Hematopoietic multipotent progenitor cell (in vitro differentiated cells): ENCODE data around the gene IL1R1. TPM values are rescaled to one million over a fixed set of nuclear protein-coding genes. Genes with fewer than 3 reads are reported as not detected.
"Not testable (repeated sequence)": the region's sequence is repeated elsewhere in the genome, so short reads cannot be mapped to it uniquely, and the experiment has no call there.

Source experiments
- DNase-seq, 3 donors: peaks; one replicate each; pipeline ENCODE4 v3.0.0-alpha.2; 2011 to 2015; ENCODE audit warnings: low read depth in 2 of 3, low spot score in 2 of 3
- total RNA-seq: library from RNA; depleted of rRNA; stranded (reverse); fragments of >200 nt; gene quantifications from one replicate; pipeline ENCODE4 v1.2.3, GENCODE V29; 2012

The IL1R1 gene
- total RNA-seq, result 0.27 TPM

DNA sequence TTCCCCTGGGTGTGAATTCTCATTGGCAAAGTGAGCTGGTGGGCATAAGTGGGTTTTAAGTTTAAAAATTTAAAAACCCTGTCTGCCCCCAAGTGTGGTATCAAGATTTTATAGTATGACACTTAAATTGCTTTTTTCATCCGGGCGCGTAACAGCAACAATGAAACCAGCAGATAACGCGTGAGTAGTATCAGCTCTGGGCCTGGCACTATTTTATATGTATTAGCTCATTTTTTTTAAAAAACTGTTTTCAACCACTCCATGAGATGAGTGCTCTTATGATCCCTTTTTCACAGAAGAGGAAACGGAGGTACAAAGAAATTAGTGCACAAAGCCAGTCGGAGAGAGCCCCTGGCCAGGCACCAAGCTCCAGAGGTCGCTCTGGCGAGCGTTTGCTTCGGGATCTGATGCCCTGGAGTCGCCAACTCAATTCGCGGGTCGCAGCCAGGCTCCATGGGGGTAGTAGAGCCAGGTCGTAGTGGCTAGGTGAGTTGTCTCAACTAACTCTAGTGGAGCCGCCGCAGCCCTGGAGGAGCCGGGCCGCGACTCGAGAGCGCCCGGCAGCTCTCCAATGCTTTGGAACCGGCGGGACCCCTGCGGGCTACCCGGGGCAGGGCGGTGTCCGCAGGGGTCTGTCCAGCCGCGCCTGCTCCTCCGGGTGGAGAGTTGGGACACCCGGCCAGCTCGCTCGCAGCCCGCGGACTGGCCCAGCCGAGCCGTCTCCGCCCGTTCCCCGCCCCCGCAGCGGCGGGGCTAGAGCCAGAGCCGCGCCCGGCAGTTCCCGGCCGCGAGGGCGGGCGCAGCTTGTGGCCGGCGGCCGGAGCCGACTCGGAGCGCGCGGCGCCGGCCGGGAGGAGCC is at the start of gene IL1R1:
Gene IL1R1, plus strand, starts transcription at position 777 of the 859 bp plus-strand sequence. CDS start 14,979 bp downstream, outside the sequence.
- DNase-seq, result no peak

GRCh38 chr2:102093662-102094061 is 48.9 kb upstream of the IL1R1 start:
- no peak for DNase-seq

DNA sequence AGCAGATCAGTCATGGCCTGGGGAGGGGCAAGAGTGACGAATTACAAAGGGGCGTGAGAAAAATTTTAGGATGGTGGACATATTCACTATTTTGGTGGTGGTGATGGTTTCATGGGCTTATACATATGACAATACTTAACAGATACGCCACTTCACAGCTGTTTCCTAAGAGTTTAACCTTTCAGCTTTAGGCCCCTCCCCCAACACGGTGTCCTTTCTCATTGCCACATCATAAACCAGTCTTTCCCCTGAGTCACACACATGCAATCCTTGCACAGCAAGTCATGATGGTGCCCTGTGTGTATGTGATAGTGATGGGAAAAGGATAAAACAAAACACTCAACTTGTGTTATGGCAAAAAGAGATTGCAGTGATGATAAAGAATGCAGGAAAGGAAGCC is 47.6 kb upstream of the IL1R1 start:
- DNase-seq, result peak in 2 of 3 donors; percentile 32 to 52

GRCh38 chr2:102096103-102096502 is 46.4 kb upstream of the IL1R1 start:
- no peak for DNase-seq

DNA sequence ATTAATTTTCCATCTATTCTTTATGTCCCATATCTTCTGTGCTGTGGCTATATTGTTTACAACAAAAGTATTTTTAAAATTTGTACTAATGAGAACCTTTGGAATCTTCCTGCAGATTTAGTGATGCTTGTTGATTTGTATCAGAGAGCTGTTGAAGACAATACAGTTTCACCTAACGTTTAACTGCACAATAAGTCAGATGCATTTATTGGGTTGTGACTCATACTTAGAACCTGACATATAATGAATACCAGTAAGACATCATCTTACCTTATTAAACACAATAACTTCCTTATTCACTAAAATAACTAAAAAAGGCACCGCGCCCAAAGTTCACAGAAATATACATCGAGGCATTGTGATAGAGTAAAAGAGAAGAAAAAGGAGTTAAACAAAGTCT is 43.8 kb upstream of the IL1R1 start:
- no peak for DNase-seq

- no peak for DNase-seq
Observed at GRCh38 chr2:102099536-102100298, 42.8 kb upstream of the IL1R1 start.

- no peak for DNase-seq
Observed at GRCh38 chr2:102100371-102101096, 42.0 kb upstream of the IL1R1 start.

DNA sequence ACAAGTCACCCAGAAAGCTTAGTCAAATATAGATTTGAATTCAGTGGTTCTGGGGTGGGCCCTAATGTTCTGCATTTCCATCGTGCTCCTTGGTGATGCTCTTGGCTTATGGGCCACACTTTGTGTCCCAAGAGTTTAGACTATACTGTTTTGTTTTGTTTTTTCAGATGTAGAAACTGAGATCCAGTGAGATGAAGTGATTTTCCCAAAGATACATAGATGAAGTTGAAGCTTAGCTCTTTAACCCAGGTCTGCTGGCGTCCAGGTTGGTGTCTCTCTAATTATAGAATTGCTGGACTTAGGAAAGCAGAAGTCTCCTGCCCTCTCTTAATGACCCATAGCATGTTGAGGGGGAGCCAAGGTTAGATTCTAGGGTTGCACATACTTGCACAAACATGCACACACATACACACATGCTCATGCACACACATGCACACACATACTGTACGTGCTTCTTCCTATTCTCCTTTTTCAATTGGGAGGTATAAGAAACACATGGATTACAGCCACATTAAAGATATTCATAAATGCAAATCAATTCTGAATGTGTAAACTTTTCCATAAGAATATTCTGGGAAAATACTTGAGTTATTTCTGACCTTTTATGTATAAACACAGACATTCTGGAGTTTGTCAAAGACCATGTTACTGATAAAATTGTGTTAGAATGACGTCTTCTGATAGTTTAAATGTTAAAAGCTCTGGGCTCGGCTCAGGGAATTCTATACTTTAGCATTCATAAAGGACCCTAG is 41.3 kb upstream of the IL1R1 start:
- DNase-seq, result no peak

DNA sequence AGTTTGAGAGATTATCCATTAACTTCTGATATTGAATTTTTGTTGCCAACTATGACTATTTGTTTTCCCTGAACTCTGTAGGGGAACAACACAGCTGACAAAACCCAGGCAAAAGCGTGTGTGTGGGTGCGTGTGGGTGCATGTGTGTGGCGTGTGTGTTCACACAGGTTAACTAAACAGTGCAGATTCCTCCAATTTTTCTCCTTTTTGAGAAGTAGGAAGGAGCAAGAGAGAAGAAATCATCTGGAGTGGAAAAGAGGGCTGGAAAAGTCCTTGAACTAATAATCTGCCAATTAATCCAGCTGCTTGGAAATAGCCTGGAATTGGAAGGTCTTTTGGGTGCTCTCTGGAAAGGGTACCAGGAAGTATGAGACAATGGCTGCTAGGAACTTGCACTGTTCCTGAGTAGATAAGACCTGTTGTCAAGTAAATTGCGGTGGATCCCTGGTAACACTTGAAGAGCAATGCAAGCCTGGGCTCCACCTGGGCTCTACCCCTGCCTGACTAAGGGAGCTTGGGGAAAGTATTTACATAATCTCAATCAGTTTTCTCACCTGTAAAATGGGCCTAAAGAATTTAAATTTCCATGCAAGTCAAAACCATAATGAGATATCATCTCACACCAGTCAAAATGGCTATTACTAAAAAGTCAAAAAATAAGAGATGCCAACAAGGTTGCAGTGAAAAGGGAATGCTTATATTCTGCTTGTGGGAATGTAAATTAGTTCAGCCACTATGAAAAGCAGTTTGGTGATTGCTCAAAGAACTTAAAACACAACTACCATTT is 40.5 kb upstream of the IL1R1 start:
- no peak for DNase-seq

GRCh38 chr2:102102636-102102948 is 40.0 kb upstream of the IL1R1 start:
- not testable (repeated sequence) for DNase-seq

DNA sequence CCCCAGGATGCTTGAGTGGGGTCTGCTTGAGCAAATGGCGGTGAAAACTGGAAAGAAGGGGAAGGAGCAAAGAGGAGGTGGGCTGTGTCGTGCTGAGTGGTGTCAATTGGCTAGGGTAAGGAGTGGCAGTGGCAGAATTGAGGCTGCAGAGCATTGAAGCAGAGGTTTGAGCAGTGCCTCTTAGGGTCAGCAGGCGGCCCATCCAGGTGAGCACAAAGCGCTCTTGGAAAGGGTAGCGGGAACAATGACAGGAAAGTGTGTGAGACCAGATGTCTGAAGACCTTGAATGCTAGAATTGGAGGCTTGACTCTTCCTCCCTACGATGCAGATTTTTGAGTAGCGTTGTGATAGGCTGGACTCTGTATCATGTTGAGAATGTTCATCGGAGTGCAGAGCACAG is 39.3 kb upstream of the IL1R1 start:
- DNase-seq, result no peak

DNA sequence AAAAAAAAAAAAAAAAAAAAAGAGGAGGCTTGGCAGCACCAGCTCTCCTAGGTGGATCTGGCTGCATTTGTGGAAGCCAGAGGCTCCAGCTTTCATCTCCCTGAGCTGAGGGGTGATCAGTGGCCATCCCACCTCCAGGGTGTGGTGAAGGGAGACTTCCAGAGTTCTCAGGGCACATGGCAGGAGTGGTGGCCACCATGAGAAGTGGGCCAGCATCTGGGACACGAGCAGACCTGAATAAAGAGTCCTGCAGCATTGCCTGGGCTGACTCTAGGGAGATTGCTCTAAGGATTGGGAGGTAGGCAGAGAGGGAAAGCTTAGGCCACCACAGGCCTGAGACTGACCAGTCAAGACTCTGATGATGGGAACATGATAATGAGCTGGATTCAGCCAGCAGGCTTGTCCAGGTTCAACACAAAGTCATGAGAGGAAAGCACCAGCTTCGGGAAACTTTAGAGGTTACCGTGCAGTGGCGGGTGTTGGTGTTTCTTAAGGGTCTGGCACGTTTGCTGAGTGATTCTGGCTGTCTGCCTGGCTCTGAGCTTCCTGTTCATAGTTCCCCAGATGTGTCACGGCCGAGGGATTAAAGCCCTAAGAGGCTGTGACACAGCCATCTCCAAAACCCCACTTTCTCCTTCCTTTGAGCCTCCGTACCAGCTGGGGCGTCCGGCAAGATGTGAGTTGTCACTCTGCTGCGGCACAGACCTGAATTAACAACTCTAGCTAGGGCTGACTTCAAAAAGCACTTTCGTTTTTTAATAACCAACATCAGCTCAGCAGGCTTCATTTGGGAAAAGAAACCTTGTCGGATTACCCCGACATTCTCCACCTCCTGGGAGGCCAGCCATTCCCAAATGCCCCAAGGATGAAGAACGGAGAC is 38.3 kb upstream of the IL1R1 start:
- DNase-seq, result peak in 2 of 3 donors; percentile 88 to 98

DNA sequence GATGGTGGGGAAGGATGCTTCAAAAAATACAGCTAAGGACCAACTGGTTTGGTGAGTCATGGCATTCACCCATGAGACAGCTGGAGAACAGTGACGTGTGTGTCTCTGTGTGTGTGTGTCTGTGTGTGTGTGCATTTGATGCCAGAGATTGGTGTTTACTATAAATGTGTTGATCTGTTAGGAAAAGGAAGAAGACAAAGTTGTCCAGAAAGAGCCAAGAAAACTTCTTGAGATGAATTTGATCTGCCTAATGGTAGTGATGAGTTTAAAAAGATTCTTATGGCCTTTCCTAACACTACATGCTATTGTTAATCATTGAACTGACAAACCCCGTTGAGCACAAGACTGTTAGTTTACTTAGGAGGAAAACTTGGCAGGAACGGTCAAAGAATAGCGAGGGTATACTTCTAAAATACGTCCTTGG is 36.4 kb upstream of the IL1R1 start:
- no peak for DNase-seq

- DNase-seq, result not testable (repeated sequence)
Observed at GRCh38 chr2:102106813-102107740, 35.5 kb upstream of the IL1R1 start.

- no peak for DNase-seq
Observed at GRCh38 chr2:102107741-102108070, 34.8 kb upstream of the IL1R1 start.

- no peak for DNase-seq
Observed at GRCh38 chr2:102109016-102109415, 33.5 kb upstream of the IL1R1 start.

GRCh38 chr2:102110171-102110570 is 32.4 kb upstream of the IL1R1 start:
- DNase-seq, result no peak
